Fibroblast of upper back skin (primary cell): ENCODE data around the gene ABHD14A.

Experiments used
- DNase-seq: peaks from one replicate; pipeline ENCODE4 v3.0.0-alpha.2; 2013

The ABHD14A gene

DNA sequence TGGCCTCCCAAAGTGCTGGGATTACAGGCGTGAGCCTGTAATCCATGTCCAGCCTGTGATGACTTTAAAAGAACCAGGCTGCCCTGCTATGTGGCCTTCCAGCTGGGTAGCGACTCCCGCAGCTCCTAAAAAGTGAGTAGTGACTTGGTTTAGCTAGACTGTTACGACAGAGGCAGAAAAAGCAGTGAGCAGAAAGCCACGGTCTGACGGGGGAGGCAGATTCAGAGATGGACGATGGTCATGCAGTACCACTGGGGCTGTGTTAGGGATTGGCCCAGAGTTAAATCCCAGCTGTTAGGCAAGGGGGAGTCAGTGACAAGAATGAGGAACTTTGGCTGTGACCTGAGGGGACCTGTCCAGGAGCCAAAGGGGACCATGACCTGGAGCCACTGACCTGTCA lies 23.9 kb downstream of the ABHD14A start:
- DNase-seq: no peak

DNA sequence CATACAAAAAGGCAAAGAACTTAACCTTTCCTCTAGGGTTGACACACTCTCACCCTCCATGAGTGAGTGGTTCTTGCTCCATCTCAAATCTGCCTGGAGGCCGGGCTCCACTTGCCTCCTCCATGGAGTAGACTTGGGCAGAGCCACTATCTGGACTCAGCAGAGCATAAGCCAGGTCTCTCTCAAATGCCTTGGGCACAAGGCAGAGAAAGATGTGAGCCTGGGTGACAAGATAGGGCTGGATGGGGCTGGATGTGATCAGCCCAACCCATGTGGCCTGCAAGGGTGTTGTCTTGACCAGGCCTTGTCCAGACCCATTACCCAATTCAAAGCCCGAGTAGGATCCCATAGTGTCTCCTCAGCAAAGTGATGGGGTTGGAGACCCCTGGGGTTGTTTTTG lies 25.0 kb downstream of the ABHD14A start:
- no peak for DNase-seq

DNA sequence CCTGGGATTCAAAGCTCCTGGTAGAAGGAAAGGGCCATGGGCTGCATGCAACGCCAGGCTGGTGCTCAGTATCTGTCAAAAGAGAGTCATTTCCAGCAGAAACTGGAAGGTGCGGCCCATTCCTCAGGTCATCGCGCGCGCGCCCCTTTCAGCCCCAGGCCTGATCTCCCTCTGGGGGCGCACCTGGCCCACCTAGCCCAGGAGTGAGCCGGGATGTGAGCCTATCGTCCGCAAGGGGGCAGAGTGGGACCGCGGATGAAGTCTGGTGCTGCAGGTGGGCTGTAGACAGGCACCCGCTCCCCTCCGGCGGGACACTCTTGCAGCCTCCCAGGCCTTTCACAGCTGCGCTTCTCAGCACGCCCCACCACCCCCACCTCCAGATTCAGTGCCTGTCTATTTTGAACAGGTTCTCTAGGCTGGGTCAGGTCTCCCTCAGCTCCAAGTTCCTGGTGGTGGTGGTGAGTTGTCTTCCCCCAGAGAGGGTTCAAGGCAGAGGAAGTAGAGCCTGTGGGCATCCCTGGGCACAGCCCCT lies 26.6 kb downstream of the ABHD14A start:
- peak; percentile 67 for DNase-seq

DNA sequence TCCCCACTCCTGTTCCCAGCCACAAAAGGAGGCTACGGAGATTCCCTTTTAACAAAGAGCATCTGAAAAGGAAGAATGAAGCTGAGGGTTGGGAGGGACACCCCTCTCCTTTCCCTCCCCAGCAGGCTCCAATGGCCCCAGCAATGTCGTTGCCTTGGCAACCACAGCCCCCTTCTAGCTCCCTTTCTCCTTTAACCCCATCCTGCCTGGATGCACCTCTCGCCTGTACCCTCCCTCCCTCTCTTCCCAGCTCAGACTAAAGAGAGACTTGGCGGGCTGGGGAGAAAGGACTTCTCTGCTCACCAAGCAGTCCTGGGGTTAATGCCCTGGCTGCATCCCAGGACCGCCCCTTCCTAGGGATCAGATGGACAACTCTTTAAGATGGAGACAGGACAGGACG lies 27.9 kb downstream of the ABHD14A start:
- no peak for DNase-seq

DNA sequence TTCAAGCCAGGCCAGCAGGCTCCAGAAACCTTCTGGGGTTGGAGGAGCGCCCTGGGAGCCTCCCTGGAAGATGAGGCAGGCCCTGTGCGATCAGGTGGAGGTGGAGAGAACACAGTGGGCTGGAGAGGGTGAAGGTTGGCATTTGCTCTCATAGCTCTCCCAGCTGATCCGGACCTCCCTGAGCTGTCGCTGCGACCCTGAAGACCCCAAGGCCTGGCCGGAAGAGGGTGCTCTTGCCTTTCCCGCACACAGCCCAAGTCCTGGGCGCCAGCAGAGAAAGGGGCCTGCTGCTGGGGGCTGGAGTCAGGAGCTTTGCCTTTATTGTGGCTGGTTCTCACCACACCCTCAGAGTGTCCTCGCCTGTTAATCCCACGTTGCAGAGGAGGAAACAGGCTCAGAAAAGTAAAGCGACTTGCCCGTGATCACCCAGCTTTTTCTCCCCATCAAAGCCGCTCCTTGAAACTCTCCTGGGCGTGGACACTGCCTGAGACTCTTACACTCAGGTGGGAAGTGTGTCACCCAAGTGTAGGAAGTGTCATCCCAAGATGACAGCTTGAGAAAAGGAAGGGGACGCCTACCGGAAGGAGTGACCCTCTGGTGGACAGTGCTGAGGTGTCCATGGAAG lies 29.4 kb downstream of the ABHD14A start:
- DNase-seq: peak; percentile 70

DNA sequence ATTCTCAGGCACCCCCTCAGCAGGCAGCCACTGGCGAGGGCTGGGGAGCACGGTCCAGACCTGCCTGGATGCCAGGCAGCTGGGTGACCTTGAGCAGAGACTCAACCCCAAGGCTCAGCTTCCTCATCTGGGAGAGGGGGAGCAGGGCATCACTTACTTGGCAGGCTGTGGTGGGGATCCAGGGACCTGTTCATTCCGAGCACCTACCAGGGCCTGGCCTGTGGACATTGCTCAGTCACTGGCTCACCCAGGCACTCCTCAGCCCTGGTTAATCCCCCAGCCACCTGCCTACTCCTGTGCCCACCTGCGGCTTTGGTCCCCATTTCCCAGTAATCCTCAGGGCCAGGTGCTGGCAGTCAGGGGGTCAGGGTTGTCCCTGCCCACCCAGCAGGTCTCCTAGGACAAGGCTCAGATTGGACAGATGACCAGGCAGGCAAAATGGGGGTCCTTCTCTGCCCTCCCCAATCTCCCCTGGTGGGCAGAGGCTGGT lies 30.1 kb downstream of the ABHD14A start:
- no peak for DNase-seq

DNA sequence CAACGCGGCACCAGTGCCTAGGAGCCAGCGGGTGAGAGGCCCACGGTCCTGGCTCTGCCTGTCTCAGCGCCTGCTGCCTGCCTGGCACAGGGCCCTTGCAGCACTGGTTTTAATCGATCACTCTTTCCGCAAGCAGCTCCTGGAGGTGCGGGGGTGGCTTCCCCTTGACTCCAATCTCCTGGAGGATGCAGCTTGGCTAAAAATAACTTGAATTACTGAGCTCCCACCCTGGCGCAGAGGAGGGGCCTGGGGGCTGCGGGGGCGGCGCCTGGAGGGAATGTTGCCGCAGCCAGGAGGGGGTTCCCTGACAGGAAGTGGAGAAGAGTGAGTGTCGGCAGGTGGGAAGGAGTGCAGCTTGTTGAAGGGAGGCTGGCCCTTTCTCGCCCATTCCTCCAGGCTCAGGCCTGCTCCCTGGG lies 30.7 kb downstream of the ABHD14A start:
- DNase-seq: peak; percentile 78

DNA sequence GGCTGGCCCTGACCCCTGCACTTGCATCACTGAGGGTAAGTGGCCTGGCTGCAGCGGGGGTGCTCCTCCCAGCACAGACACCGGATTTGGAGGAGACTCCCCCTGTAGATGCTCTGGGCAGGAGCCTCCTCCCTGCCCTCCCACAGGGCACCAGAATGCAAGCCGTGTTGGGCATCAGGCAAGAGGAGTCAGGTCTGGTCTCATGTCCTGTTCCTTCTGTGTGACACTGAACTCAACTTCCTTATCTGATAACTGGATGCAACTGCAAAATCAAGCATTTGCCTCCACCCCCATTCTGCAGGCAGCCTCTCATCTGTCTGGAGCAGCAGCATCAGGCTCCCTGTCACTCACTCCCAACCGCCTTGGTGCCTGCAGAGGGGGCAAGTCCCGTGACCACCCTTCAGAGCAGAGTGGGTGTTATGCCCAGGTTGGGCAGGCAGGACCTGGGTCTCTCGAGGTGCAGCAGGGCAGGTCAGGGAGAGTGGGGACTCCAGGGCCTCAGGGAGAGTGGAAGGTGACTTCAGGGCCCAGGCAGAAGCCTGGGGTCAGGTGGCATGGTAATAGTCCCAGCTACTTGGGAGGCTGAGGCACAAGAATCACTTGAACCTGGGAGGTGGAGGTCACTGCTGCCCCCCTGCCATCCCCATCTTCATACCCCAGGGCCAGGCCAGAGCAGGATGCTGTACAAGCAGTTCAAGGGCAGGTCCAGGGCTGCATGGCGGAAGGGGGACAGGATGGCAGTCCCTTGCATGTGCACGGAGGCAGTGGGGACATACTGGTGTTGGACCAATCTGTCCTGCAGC lies 31.4 kb downstream of the ABHD14A start:
- DNase-seq: no peak

DNA sequence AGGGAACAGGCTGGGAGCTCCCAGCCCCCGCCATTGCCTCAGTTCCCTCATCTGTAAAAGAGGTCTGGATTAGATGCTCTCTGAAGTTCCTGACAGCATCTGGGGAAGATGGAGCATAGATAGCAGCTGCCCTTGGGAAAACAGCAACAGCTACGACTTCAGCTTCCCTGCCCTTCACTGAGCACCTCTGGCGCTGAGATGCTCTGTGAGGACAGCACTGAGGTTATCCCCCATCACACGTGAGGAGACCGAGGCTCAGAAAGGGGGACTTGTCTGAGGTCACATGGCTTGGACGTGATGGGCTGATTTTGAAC lies 31.9 kb downstream of the ABHD14A start:
- DNase-seq: no peak

DNA sequence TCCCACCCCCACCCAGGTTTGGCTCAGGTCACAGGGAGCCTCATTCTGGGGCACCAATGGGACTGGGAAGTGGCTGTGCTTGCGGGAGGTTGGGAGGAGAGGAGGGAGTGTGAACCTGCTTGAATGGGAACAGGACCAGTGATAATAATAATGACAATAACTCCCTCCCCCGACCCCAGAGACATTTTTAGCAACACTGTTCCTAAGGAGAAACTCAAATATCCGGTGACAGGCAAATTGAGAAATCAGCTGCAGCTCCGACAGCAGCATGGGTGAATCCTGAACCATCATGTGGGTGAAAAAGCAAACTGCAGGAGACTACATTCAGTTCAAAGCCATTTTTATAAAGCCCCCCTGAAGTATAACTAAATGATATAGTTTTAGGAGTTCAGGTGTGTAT lies 32.4 kb downstream of the ABHD14A start:
- no peak for DNase-seq

DNA sequence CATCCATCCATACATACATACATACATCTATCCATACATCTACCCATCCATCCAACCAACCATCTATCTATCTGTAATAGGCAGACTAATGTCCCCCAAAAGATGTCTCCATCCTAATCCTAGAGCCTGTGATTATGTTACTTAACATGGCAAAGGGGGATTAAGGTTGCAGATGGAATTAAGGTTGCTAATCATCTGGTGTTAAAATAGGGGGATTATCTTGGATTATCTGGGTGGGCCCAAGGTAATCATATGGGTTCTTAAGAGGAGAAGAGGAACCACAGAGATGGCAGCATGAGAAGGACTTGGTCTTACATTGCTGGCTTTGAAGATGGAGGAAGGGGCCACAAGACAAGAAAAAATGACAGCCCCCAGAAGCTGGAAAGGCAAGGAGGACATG lies 35.6 kb downstream of the ABHD14A start:
- no peak for DNase-seq

DNA sequence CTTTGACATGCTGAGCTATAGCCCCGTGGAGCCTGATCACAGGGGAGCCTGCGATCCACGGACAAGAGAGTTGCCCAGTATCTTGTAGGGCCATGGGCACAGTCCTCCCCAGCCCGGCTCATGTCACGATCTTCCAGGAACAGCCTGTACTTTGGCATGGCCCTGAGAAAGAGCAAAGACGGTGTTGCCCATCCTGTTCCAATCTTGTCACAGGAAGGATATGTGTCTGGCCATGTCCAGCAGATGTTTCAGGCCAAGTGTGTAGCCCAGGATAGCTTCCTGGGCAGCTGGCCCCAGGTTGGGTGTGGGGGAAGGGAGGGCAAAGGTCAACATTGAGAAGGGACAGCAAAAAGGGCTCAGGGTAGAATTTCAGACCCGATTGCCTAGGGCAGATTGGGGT lies 37.8 kb downstream of the ABHD14A start:
- no peak for DNase-seq

DNA sequence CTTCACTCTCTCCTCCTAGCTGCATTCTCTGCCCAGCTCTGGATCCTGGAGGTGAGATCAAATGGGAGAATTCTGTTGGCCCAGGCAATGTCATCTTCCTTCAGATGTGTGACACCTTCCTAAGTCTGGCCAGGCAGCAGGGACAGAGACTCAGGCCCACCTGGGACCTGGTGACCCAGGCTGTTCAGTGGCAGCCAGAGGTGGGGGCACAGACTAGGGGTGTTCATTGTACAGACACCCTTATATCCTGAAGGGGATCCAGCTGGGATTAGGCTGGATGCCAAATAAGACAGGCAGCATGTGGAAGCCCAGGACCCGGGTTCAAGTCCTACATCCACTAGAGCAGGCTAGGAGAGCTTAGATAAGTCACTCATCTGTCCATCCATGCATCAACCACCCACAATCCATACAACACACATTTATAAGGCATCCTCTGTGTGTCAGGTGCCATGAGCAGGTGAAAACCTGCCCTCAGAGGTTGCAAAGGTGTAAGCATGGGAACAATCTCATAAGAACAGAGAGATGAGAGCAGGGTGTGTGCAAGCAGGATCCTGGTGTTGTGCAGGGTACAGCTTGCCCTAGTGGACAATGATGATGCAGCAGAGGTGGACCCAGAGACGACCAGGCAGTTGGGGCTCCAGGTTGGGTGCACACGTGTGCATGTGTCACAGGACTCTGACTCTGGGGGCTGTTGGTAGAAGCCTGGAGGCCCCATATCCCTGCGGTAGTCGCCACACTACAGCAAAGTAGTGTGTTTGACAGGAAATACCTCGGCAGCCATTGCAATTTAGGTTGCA lies 39.1 kb downstream of the ABHD14A start:
- no peak for DNase-seq

DNA sequence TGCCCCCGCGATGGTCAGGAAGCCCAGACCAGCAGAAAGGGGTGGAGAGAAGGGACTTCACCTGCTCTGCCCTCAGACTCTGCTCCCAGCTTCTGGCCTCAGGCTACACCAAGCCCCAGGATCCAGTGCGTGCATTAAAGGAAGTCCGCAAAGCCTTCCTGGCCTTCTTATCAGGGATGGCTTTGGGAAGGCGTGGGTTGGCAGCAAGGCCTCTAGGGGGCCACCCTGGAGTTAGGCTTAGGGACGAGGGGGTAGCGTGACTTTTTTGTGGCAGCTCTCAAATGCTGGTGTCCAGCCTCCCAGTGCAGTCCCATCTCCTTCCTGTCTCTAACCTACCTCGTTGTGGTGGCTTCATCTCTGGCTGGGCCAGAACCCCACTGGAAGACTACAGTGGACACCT lies 39.7 kb downstream of the ABHD14A start:
- DNase-seq: no peak

DNA sequence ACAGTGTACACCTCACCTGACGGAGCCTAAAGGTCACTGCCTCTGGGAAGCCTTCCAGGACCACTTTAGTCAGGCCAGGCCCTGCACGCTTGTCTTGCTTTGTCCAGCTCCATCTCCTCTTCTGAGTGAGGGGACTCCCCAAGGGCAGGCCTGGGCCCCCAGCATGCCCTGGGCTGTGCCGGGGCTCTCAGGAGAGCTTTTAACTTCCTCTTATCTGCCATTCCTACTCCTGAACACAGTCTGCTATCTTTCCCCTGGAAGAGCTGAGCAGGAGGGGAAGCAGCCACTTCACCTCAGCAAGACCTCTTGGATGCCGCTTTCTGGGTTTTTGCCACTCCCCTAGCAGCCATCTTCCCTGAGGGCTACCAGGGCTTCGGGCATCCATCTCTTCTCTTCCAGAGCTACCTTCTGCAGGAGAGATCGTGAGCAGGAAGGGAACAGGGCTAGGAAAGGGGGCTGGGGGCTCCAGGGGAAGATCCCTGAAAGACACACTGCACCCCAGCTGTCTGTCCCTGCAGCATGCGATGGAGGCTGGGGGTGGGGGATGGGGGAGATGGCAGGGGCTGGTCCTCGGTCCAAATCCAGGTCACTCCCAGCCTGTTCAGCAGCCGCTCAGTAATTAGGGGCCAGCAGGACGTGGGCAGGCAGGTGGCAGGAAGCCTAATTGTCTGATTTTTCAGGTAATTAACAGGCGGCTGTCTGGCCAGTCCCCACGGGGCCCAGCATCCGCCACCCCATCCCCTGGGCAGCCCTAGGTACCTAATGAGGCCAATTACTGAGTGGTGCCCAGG lies 40.8 kb downstream of the ABHD14A start:
- DNase-seq: no peak

DNA sequence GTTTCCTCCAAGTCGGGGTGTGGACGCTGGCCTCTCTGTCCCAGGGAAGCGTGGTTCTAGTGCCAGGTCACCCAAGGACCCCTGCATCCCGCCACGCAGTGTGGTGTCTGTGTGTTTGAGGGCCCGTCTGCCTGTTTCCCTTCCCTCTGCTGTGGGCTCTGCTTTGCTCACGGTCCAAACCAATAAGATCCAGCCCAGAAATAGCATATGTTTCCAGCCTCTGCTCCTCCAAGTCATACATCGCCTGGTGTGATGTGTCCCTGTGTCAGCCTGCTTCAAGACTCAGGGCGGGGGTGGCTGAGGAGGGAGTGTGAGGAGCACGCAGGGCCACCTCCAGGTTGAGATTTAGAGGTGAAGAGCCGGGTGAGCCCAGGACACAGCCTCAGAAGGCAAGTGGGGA lies 42.7 kb downstream of the ABHD14A start:
- DNase-seq: no peak

DNA sequence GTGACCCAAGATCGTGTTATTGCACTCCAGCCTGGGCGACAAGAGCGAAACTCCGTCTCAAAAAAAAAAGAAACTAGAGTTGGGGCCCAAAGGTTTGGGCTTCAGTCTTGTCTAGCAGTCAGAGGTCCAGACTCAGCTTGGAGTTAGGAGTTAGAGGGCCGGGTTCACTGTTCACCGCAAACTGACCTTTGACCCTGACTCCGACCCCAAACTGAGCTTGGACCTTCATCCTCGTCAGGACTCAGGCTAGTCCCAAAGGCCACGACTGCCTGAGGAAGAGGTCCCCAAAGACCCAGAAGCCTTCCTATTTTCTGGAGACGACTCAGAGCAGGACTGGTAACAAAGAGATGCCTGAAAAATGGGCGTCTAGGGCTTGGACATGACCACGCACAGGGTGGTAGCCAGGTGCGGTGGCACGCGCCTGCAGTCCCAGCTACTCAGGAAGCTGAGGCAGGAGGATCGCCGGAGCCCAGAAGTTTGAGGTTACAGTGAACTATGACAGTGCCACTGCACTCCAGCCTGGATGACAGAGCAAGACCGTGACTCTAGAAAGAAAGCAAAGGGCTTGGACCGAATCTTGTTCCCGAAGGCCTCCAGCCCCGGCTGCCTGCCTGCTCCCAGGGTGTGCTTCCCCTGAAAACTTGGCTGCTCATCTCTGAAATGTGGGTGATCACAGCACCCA lies 43.6 kb downstream of the ABHD14A start:
- DNase-seq: no peak

DNA sequence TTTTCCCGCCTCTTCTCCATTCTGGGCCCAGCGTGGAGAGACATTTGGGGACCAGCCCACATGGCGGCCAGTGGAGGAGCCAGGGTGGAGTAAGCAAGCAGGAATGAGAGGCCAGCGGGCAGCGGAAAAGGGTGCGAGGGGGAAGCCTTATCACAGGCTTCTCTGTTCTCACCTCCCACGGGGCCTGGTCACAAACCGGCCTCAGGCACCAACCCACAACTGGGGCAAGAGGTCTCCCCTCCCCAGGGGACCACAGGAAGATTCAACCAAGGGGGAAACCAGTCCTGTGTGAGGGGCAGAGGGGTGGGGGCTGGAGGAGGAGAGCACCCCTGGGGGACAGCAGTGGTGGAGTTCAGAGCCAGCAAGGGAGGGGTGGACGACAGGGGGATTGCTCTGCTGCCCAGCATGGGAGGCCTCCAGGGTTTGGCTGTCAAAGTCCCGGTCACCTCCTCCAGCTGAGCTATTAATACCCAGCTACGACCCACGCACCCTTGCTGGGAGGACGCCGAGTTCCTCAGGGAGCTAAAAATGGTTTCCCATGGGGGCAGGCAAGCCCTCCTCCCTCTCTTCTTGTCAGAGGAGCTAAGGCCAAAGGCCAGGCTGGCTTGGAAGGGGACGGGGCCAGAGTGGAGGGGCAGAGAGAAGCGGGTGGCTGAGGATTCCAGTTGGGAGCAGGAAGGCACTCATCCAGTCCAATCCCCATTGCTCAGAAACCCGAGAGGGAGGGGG lies 44.7 kb downstream of the ABHD14A start:
- no peak for DNase-seq

DNA sequence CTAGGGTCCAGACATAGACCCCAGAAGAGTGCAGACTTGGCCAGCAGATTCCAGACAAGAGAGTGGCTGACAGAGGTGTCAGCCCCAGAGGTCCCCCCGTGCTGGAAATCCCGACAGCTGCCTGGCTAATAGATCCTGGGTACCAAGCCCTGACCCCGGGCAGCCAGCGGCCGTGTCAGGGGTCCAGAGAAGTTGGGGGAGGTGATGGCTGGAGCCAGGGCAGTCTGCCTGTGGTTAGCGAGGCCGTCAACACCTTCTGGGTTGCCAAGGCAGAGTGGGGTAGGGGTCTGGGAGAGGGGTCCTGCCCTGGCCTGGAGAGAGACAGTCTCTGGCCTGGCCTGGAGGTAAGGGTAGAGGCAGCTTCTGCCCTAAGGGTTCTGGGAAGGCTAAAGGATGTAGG lies 45.9 kb downstream of the ABHD14A start:
- DNase-seq: no peak

DNA sequence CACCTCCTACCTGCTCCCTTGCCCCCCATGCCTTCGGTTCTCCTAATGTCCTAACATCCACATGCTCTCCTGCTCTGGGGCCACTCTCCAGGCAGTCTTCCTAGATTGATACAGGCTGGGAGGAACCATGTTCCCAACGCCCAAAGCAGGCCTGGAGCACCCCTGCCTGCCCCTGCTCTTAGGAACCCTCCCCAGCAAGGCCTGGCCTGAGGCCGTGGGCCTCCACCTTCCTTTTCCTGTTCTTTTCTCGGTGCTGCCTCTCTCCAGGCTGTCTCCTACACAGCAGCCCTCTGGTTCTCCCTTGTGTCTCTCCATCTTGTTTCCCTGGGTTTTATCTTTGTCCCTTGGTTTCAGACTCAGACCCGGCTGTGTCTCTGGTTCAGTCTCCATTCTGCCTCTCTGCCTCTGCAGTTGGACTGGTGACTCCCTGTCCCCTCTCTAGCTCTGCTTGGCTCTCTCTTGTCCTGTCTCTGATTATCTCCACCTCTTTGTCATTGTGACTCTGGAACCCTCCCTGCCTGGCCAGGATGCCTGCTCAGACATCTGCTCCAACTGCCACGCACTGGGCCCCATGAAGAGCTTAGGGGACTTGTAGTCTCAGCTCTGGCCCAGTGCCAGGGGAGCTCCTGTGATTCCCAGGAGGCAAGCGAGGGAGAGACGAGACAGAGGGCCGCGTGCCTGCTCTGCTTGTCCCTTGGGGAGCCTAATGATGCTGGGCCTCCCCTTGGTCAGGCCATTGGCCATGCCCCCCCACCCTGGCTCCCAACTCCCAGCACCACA lies 46.8 kb downstream of the ABHD14A start:
- DNase-seq: no peak
